Body of pancreas (tissue), 4 donors: ENCODE data around the gene CTRL. TPM values are rescaled to one million over a fixed set of nuclear protein-coding genes. Genes with fewer than 3 reads are reported as not detected.

Source experiments
- ATAC-seq: fragments of 150-250 bp; one replicate; pipeline ENCODE4 v1.9.1; 2016
- DNase-seq, 4 donors: peaks; one replicate each; pipeline ENCODE4 v3.0.0-alpha.2; 2019
- H3K27ac ChIP-seq, 4 donors: fragments of 200-600 bp; sonication (generic); 1 replicate in 3 of 4; 2 replicates in 1 of 4; pipeline versions ENCODE4 v1.5.1 to v1.6.1; 2016 to 2019; ENCODE audit warnings: mild to moderate bottlenecking in 1 of 4, mixed read lengths in 1 of 4, moderate library complexity in 1 of 4
- H3K27me3 ChIP-seq, 2 donors: fragments of 200-600 bp; sonication (generic); one replicate each; pipeline ENCODE4 v1.6.0; 2016; ENCODE audit warnings: mild to moderate bottlenecking in 1 of 2
- H3K36me3 ChIP-seq, 2 donors: fragments of 200-600 bp; sonication (generic); replicated peaks in 1 of 2; 2 replicates each; pipeline ENCODE4 v1.5.1; 2016; ENCODE audit warnings: low read depth in 2 of 2; ENCODE audit not compliant: insufficient read depth in 1 of 2
- H3K4me1 ChIP-seq: fragments of 200-600 bp; sonication (generic); one replicate; pipeline ENCODE4 v1.6.0; 2016
- H3K4me3 ChIP-seq, 2 donors: fragments of 200-600 bp; sonication (generic); 1 replicate in 1 of 2; 2 replicates in 1 of 2; pipeline ENCODE4 v1.5.1; 2016 to 2019
- H3K9me3 ChIP-seq, 3 donors: fragments of 200-600 bp; sonication (generic); 1 replicate in 2 of 3; 2 replicates in 1 of 3; pipeline ENCODE4 v1.5.1; 2016
- CTCF ChIP-seq, 7 experiments: fragments of 450-650 bp in 4 of 7; fragments of 200-600 bp in 3 of 7; sonication (generic) in 3 of 7; IDR thresholded peaks; one replicate each; pipeline ENCODE4 v1.5.1; 2016 to 2019; ENCODE audit warnings: antibody characterized with exemption in 7 of 7
- POLR2A ChIP-seq, 3 donors: fragments of 450-650 bp; IDR thresholded peaks; one replicate each; pipeline ENCODE4 v1.6.1; 2016; ENCODE audit warnings: antibody characterized with exemption in 3 of 3, mild to moderate bottlenecking in 2 of 3
- WGBS, 2 donors: methylation state at CpG; one replicate each; pipeline ENCODE4 v1.1.5; 2017; 5-methylcytosine and 5-hydroxymethylcytosine counted together
- intact Hi-C: fragments of 100-400 bp; cut with DNase I; formaldehyde crosslinking; loops from one replicate; pipeline ENCODE4 v1.15.1; 2023
- total RNA-seq, 2 donors: library from RNA; depleted of rRNA; stranded (reverse); fragments of >200 nt; gene quantifications; one replicate each; pipeline ENCODE4 v1.1.0, GENCODE V29; 2016

CTRL gene
- total RNA-seq, 2 donors from 2014 or later = 286 to 1,726 TPM

GRCh38 chr16:67949645-67950044 is 18.0 kb upstream of the CTRL start:
- DNase-seq (no peak), ATAC-seq (no peak)
- intact Hi-C loops = no loop called here
- no peaks in the 10 kb centered on the region for H3K4me1 ChIP-seq
- no peak overlapping the region for H3K4me3 ChIP-seq
- no peak for TF ChIP-seq CTCF (IDR thresholded peaks at IDR 0.05)
- no peak for TF ChIP-seq POLR2A (IDR thresholded peaks at IDR 0.05)
- H3K27me3 ChIP-seq = no peaks in the 10 kb centered on the region
- no peaks in the 10 kb centered on the region for H3K9me3 ChIP-seq
- H3K36me3 ChIP-seq = peaks cover 0 to 21% of the 10 kb centered on the region in 2 donors
- WGBS, 2 donors = 92 to 95% methylated on average over 11 of the region's 11 CpGs
- H3K27ac ChIP-seq = no peak overlapping the region

GRCh38 chr16:67948015-67948414 is 16.4 kb upstream of the CTRL start:
- Histone ChIP-seq H3K4me3 (no peak overlapping the region), H3K4me1 (no peaks in the 10 kb centered on the region), H3K36me3 (peaks cover 0 to 21% of the 10 kb centered on the region in 2 donors), H3K27ac (no peak overlapping the region), H3K27me3 (no peaks in the 10 kb centered on the region), H3K9me3 (no peaks in the 10 kb centered on the region)
- 91 to 100% methylated on average over 3 to 15 of the region's 15 CpGs for WGBS, 2 donors
- TF ChIP-seq POLR2A (IDR thresholded peaks at IDR 0.05) (no peak), CTCF (IDR thresholded peaks at IDR 0.05) (no peak)
- intact Hi-C loops = no loop called here
- ATAC-seq (no peak), DNase-seq (peak in 1 of 4 donors; percentile 8)

- Histone ChIP-seq H3K4me1 (no peaks in the 10 kb centered on the region), H3K9me3 (no peaks in the 10 kb centered on the region), H3K36me3 (peaks cover 0 to 21% of the 10 kb centered on the region in 2 donors), H3K27ac (no peak overlapping the region), H3K27me3 (no peaks in the 10 kb centered on the region), H3K4me3 (no peak overlapping the region)
- TF ChIP-seq POLR2A (IDR thresholded peaks at IDR 0.05) (no peak), CTCF (IDR thresholded peaks at IDR 0.05) (no peak)
- 91 to 92% methylated on average over 5 to 25 of the region's 28 CpGs for WGBS, 2 donors
- ATAC-seq (no peak), DNase-seq (peak in 1 of 4 donors; percentile 14)
- intact Hi-C loops = no loop called here
These were observed 15.4 kb upstream of the CTRL start for GRCh38 chr16:67946966-67947558.

GRCh38 chr16:67946128-67946569 is 14.5 kb upstream of the CTRL start:
- H3K4me3 ChIP-seq = no peak overlapping the region
- TF ChIP-seq CTCF (IDR thresholded peaks at IDR 0.05) (no peak), POLR2A (IDR thresholded peaks at IDR 0.05) (no peak)
- DNase-seq (peak in 1 of 4 donors; percentile 11), ATAC-seq (no peak)
- 92 to 96% methylated on average over 8 to 20 of the region's 20 CpGs for WGBS, 2 donors
- no peaks in the 10 kb centered on the region for H3K27me3 ChIP-seq
- H3K4me1 ChIP-seq = no peaks in the 10 kb centered on the region
- H3K36me3 ChIP-seq = peaks cover 0 to 13% of the 10 kb centered on the region in 2 donors
- no peaks in the 10 kb centered on the region for H3K9me3 ChIP-seq
- intact Hi-C loops = no loop called here
- H3K27ac ChIP-seq = no peak overlapping the region

- peaks cover 0 to 11% of the 10 kb centered on the region in 2 donors for H3K36me3 ChIP-seq
- peaks cover under 1% of the 10 kb centered on the region for H3K4me1 ChIP-seq
- H3K4me3 ChIP-seq = no peak overlapping the region
- intact Hi-C loops = no loop called here
- H3K27me3 ChIP-seq = no peaks in the 10 kb centered on the region
- DNase-seq (no peak), ATAC-seq (no peak)
- H3K27ac ChIP-seq = peak overlapping the region in 1 of 4 donors; percentile 42
- no peaks in the 10 kb centered on the region for H3K9me3 ChIP-seq
- 85 to 96% methylated on average over 12 to 24 of the region's 24 CpGs for WGBS, 2 donors
- TF ChIP-seq POLR2A (IDR thresholded peaks at IDR 0.05) (no peak), CTCF (IDR thresholded peaks at IDR 0.05) (no peak)
These were observed 13.8 kb upstream of the CTRL start for GRCh38 chr16:67945392-67945933.
